Cardiac septum (tissue), 1 donor: ENCODE measurements around the gene ERBB4. TPM values are rescaled to one million over a fixed set of nuclear protein-coding genes. Genes with fewer than 3 reads are reported as not detected.

Source experiments
- DNase-seq: peaks from one replicate; pipeline ENCODE4 v3.0.0-alpha.2; 2020; ENCODE audit warnings: low spot score
- intact Hi-C: fragments of 100-400 bp; cut with DNase I; formaldehyde crosslinking; loops from one replicate; pipeline ENCODE4 v1.14.0; 2022
- total RNA-seq: library from RNA; stranded (reverse); fragmentation: NEBNext Ultra II Directional; extraction: Animal tissue kit (Norgen Biotek cat#: 25700); gene quantifications from one replicate; pipeline ENCODE4 v1.2.1, GENCODE V29; 2021
- donor health status: DM: no; HTN: no; CAD: no.

ERBB4 gene
- total RNA-seq, 1 donor from 2014 or later: 13.8 TPM

DNA sequence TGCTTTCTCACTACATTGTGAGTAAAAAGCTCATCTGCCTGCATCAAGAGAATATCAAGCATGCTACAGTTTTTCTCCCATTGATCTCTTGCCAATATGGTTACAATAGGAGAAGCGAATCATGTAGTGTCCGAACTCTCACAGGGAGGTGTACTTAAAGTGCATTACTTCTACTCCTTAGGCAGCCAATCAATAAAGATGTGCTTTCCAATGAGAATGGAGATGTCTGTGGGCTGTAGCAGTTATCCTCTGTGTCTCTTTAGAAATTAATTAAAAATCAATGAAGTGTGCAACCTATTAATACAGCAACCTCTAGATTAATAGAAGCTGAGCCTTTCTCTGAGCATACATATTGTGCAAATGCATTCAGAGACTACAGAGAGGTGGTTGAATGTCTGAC, 1098.5 kb downstream of the ERBB4 start:
- no peak for DNase-seq
- intact Hi-C loops: no loop called here

DNA sequence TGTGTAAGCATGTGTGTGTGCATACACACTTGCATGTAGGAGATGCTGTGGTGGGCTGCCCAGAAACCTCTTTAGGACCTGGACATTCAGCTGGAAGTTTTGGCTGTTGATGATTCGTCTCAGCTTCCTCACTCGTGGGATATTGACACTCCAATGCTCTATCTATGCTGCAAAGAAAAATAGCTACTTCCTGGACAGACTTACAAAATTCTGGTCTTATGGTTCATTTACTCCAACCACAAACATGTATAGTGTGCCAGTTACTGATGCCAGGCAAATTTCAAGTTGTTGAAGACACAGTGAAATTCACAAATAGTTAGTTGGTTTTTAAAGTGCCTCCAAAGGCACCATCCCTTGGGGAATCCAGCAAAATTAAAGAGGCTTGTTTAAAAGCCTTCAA, 1099.6 kb downstream of the ERBB4 start:
- intact Hi-C loops: no loop called here
- no peak for DNase-seq

DNA sequence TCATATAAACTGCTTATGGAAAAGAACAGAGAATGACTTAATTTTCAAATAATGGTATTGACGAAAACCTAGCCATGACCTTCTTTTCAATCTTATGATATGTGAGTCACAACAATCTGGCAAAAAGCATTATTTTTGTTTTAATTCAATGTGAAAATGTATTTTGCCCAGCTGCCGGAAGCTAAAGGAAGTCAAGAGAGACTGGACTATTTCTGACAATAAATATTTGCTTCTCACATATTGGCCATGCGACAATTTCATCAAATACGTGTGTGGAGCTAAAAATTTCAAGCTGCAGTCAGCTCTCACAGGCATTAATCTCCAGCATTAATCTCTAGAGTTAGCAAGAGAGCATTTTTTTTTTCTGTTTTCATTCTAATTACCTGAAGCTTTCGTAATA, 1101.2 kb downstream of the ERBB4 start:
- intact Hi-C loops: no loop called here
- DNase-seq: no peak

- no peak for DNase-seq
- intact Hi-C loops: no loop called here
Measured at GRCh38 chr2:211436182-211436581, 1102.4 kb downstream of the ERBB4 start.

GRCh38 chr2:211435331-211435730, 1103.3 kb downstream of the ERBB4 start:
- intact Hi-C loops: no loop called here
- no peak for DNase-seq

DNA sequence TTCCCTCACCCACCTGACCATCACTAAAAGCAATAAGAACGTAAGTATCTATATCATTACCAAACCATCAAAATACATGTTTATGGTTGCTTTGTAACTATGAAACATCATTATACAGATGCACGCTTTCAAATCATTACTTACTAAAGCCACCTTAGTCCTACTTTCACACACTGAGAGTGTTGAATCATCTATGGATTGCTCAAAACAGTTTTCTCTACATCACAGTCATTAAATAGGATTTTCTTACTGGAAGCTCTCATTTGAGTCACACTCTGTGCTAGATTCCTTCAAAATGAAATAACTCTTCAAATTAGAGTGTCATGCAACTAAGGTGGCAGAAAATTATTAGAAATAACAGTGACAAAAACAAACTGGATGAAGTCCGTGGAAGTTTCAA, 1103.8 kb downstream of the ERBB4 start:
- intact Hi-C loops: no loop called here

DNA sequence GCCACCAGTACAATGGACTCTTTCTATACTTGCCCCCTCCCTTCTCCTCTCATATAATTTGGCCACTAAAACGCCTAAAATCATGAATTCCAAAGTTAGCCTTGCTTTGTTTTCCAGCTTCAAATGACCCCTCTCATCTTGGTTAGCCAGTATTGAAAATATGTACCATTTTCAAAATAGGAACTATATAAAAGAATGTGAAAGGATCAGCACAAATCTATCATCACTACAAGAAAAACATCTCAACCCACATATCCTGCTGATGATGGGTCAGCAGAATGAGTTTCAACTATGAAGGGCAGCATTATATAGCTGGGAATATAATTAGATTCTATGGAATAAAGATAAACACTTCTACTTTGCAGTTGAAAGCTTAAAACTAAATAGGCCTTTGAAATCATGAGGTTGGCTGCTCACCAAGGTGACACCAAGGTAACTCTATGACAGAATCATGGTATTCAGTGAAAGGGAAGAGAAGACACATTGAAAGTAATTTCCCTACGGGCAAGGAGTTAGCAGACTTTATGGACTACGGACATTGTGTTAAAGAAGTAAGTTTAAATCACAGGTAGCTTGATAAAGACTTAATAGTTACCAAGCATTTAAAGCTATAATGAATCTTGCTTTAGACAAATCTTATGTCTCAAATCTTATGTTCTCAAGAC, 1109.2 kb downstream of the ERBB4 start:
- intact Hi-C loops: no loop called here
- no peak for DNase-seq

More for the DNA sequence above, 1103.8 kb downstream of the ERBB4 start:
- no peak for DNase-seq

DNA sequence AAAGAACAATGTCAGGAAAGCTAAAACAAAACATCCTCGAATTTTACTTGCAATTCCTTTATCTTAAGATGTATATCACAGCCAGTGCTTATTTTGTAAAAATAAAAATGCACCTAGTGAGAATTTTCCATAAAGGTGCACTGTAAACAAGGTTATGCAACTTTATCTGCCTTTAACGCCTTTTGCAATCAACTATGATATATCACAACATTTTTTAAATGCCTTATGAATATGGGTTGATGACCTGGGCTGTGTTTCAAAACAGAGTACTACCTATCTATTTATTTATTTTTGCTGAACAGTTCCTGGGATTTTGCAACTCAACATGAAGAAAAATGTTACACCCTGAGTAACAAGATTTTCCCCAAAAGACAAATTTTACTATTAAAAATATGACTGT, 1112.4 kb downstream of the ERBB4 start:
- DNase-seq: no peak
- intact Hi-C loops: no loop called here

- no peak for DNase-seq
Measured at GRCh38 chr2:211423018-211423417, 1115.6 kb downstream of the ERBB4 start.

GRCh38 chr2:211417544-211417943, 1121.1 kb downstream of the ERBB4 start:
- intact Hi-C loops: no loop called here
- no peak for DNase-seq

More at GRCh38 chr2:211423018-211423417, 1115.6 kb downstream of the ERBB4 start:
- intact Hi-C loops: no loop called here

DNA sequence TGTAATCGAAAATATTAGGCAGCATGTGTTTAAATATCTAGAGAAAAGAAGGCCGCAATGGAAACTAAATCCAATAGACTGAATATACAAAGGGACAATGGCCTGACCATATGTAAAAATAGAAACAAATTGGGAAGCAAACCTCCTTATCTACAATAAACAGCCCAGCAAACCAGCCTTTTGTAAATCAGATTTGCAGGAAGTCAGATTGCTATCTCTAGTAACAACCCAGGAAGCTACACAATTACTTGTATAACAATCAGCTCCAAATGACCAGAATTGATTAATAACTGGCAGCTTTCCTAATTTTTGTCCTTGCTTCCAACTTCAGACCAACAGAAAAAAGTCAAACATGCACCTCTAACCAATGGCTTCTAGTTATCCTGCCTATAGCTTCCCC, 1122.2 kb downstream of the ERBB4 start:
- intact Hi-C loops: no loop called here
- DNase-seq: no peak

GRCh38 chr2:211413746-211414145, 1124.9 kb downstream of the ERBB4 start:
- intact Hi-C loops: no loop called here

DNA sequence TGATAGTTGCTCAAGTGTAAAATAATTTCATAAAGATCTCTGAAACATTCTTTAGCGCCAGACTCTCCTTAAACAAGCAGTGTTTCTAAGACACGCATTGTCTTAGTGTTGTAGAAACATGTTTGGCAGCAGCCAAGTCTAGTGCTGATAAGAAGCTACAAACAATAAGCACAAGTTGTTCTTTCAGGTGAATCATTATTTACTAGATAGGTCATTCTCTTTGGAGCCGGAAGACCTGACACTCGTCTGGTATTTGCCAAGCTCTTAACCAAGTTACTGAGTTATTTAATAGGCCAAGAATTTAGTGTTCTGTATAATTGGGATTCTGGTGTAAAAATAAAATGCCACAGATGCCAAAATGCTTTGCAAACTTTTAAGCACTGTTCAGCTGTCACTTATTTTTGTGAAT, 1130.1 kb downstream of the ERBB4 start:
- intact Hi-C loops: no loop called here
- no peak for DNase-seq

More at GRCh38 chr2:211413746-211414145, 1124.9 kb downstream of the ERBB4 start:
- DNase-seq: no peak

DNA sequence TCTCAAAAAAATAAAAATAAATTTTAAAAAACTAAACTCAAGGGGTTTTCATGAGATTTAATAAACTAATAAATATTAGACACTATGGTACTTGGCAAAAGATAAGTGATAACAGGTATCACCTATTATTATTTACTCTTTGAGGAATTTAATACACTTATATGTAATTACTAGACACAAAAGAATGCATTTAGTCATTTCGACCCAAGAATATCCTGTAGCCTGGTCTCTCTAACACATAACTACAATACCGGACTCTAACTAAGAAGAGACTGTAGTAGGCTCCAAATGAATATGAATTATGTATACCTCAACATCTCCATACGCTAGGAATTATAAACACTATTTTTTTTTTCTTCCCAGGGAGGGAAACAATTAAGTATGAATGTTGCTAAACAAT, 1131.5 kb downstream of the ERBB4 start:
- intact Hi-C loops: no loop called here
- no peak for DNase-seq

DNA sequence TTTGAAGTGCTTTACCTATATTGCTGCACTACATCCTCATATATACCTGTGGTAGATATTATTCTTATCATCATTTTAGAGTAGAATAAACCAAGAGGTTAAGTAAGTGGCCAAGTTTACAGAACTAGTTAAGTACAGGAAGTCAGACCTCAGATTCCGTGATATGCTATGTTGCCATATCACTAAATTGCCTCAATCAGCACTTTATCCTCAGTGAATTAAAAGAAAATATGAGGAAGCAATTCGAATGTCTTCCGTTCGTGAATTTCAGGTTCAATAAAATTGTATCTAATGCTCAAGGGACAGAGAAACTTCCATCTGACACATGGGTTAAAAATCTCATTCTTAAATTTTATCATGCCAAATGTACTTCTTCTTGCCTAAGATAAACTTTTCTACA, 1133.6 kb downstream of the ERBB4 start:
- no peak for DNase-seq
- intact Hi-C loops: no loop called here

- no peak for DNase-seq
- intact Hi-C loops: no loop called here
Measured at GRCh38 chr2:211404098-211404497, 1134.5 kb downstream of the ERBB4 start.

DNA sequence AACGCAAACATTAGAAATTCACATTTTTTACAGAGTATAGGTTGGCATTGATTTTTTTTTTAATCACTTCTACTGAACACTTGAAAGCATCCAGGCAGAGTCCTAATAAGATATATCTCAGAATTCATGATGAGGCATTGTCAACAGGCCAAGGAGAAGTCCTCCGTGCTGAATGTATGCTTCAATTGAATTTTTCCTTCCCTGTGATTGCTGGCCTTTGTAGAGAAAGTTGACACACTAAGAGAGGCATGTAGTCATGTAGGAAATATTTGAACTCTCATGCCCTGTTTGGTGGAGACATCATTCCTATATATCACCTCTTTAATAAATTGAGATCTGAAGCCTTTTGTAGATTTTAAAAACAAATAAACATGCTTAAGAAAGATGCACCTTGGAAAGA, 1137.3 kb downstream of the ERBB4 start:
- intact Hi-C loops: no loop called here

DNA sequence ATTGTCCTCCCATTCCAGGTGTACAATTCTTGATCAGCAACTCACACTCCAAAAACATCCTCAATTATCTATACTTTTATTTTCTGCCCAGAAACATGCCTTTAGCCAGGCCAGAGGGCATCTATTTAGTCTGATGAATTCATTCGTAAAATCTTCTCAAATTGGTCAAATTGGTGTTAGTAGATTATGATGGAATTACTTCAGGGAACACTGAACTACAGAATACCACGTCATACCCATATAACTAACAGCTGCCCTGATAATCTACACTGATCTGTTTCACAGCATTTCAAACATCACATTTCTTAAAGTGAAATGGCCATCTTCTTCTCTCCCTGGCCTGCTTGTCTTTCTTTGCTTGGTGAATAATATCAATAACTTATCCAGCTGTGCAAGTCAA, 1140.8 kb downstream of the ERBB4 start:
- intact Hi-C loops: no loop called here

More for the DNA sequence above, 1137.3 kb downstream of the ERBB4 start:
- no peak for DNase-seq

GRCh38 chr2:211396815-211397214, 1141.8 kb downstream of the ERBB4 start:
- intact Hi-C loops: no loop called here
- DNase-seq: no peak

More for the DNA sequence above, 1140.8 kb downstream of the ERBB4 start:
- DNase-seq: no peak

DNA sequence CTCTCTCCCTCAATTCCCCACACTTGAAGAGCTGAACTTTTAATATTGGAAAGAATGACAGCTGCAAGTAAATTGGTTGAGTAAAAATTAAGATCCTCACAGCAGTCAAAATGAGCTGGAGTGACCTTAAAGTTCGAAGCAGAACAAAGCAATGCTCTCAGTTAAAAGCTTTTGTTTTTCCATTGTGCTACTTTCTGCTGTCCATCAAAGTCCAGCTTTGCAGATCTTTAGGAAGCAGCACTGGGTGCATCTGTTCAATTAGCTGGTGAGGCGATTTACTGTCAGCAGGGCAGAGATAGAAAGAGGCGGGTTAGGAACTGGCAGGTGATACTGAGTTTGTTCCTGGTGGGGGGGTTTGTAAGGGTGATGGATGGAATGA, 1147.4 kb downstream of the ERBB4 start:
- DNase-seq: no peak
- intact Hi-C loops: no loop called here

GRCh38 chr2:211390536-211391188, 1147.9 kb downstream of the ERBB4 start:
- intact Hi-C loops: no loop called here
- no peak for DNase-seq
